BLaER1 treated with 17β-estradiol and CSF1 and Interleukin-3, amounts not matched to agents 10 nM and 100 nM (cell line): ENCODE results near the gene COLEC11.

Experiments used
- H3K27ac ChIP-seq, 11 experiments: shearing (Covaris generic); formaldehyde crosslinking; 2 replicates each; pipeline ENCODE4 v1.8.1; 2022
- H3K27me3 ChIP-seq, 11 experiments: shearing (Covaris generic); formaldehyde crosslinking; 2 replicates each; pipeline ENCODE4 v1.8.1; 2022
- H3K36me3 ChIP-seq, 11 experiments: shearing (Covaris generic); formaldehyde crosslinking; 2 replicates each; pipeline ENCODE4 v1.8.1; 2022
- H3K4me1 ChIP-seq, 10 experiments: shearing (Covaris generic); formaldehyde crosslinking; 2 replicates each; pipeline ENCODE4 v1.8.1; 2022
- H3K4me2 ChIP-seq, 11 experiments: shearing (Covaris generic); formaldehyde crosslinking; 2 replicates each; pipeline ENCODE4 v1.8.1; 2022
- H3K4me3 ChIP-seq, 10 experiments: shearing (Covaris generic); formaldehyde crosslinking; 2 replicates each; pipeline ENCODE4 v1.8.1; 2022
- H3K9ac ChIP-seq, 11 experiments: shearing (Covaris generic); formaldehyde crosslinking; 2 replicates each; pipeline ENCODE4 v1.8.1; 2022
- H3K9me3 ChIP-seq, 11 experiments: shearing (Covaris generic); formaldehyde crosslinking; replicated peaks in 1 of 11; 2 replicates each; pipeline ENCODE4 v1.8.1; 2022
- H4K20me1 ChIP-seq, 11 experiments: shearing (Covaris generic); formaldehyde crosslinking; 2 replicates each; pipeline ENCODE4 v1.8.1; 2022
- Cebpa-rat ChIP-seq, 11 experiments: shearing (Covaris generic); IDR thresholded peaks; 2 replicates each; pipeline ENCODE4 v1.8.1; 2022

COLEC11 gene

GRCh38 chr2:3588084-3588483 lies 6.8 kb upstream of the COLEC11 start:
- Histone ChIP-seq H3K4me1 (no peaks in the 10 kb centered on the region), H3K4me2 (no peak overlapping the region), H3K9me3 (peaks cover 0 to 7% (median 0%) of the 10 kb centered on the region in 11 experiments; a peak in 1 of 22 replicates), H3K4me3 (no peak overlapping the region), H4K20me1 (peaks cover 7 to 61% (median 36%) of the 10 kb centered on the region in 11 experiments; a peak in 21 of 22 replicates), H3K9ac (no peak overlapping the region), H3K36me3 (peaks cover 33 to 68% (median 50%) of the 10 kb centered on the region in 11 experiments), H3K27ac (no peak overlapping the region), H3K27me3 (no peaks in the 10 kb centered on the region)
- no peak for TF ChIP-seq Cebpa-rat (IDR thresholded peaks at IDR 0.05)

- H3K9me3 ChIP-seq, result peaks cover 0 to 7% (median 0%) of the 10 kb centered on the region in 11 experiments; a peak in 1 of 22 replicates
- H3K4me2 ChIP-seq, result no peak overlapping the region
- no peak overlapping the region for H3K4me3 ChIP-seq
- no peaks in the 10 kb centered on the region for H3K4me1 ChIP-seq
- no peaks in the 10 kb centered on the region for H3K27me3 ChIP-seq
- H3K27ac ChIP-seq, result no peak overlapping the region
- H3K36me3 ChIP-seq, result peaks cover 23 to 66% (median 46%) of the 10 kb centered on the region in 11 experiments
- H3K9ac ChIP-seq, result no peak overlapping the region
- peaks cover 0 to 51% (median 26%) of the 10 kb centered on the region in 11 experiments; a peak in 17 of 22 replicates for H4K20me1 ChIP-seq
- no peak for TF ChIP-seq Cebpa-rat (IDR thresholded peaks at IDR 0.05)
Observed at GRCh38 chr2:3589086-3589485, 5.8 kb upstream of the COLEC11 start.

GRCh38 chr2:3595404-3595803 lies 492 bp downstream of the COLEC11 start:
- peaks cover 0 to 3% (median 0%) of the 10 kb centered on the region in 11 experiments; a peak in 1 of 22 replicates for H4K20me1 ChIP-seq
- TF ChIP-seq Cebpa-rat (IDR thresholded peaks at IDR 0.05), result no peak
- peaks cover 5 to 42% (median 22%) of the 10 kb centered on the region in 10 experiments; a peak in 18 of 20 replicates for H3K4me1 ChIP-seq
- no peak overlapping the region for H3K9ac ChIP-seq
- no peak overlapping the region for H3K4me3 ChIP-seq
- peaks cover 0 to 13% (median 0%) of the 10 kb centered on the region in 11 experiments; a peak in 1 of 22 replicates for H3K9me3 ChIP-seq
- H3K4me2 ChIP-seq, result no peak overlapping the region
- H3K27me3 ChIP-seq, result no peaks in the 10 kb centered on the region
- no peak overlapping the region for H3K27ac ChIP-seq
- H3K36me3 ChIP-seq, result peaks cover 0 to 24% (median 13%) of the 10 kb centered on the region in 11 experiments; a peak in 11 of 22 replicates

DNA sequence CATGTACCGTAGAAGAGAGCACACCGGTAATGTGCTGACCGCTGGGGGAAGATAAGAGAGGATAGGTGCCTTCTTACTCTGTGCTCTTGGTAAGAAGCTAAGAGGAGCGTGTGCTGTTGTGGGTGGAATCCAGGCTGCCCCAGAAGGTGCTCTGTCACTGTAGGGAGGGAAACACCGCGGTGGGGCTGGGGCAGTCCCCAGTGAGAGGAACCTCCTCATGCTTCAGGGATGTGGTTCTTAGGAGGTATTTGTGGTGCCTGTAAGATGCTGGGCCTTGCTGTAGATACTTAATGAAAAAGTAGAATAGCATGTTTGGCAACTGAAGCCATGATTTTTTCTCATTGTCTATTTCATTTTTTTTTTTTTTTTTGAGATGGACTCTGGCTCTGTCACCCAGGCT lies 1.1 kb downstream of the COLEC11 start:
- Histone ChIP-seq H3K9ac (no peak overlapping the region), H3K27ac (no peak overlapping the region), H4K20me1 (peaks cover 0 to 3% (median 0%) of the 10 kb centered on the region in 11 experiments; a peak in 1 of 22 replicates), H3K4me2 (peak overlapping the region in 2 of 11 experiments; percentile 11 to 18; a peak in 1 of 22 replicates), H3K27me3 (no peaks in the 10 kb centered on the region), H3K36me3 (peaks cover 0 to 24% (median 13%) of the 10 kb centered on the region in 11 experiments; a peak in 11 of 22 replicates), H3K4me1 (peaks cover 8 to 42% (median 22%) of the 10 kb centered on the region in 10 experiments; a peak in 18 of 20 replicates), H3K9me3 (peaks cover 0 to 13% (median 0%) of the 10 kb centered on the region in 11 experiments; a peak in 1 of 22 replicates), H3K4me3 (no peak overlapping the region)
- no peak for TF ChIP-seq Cebpa-rat (IDR thresholded peaks at IDR 0.05)

DNA sequence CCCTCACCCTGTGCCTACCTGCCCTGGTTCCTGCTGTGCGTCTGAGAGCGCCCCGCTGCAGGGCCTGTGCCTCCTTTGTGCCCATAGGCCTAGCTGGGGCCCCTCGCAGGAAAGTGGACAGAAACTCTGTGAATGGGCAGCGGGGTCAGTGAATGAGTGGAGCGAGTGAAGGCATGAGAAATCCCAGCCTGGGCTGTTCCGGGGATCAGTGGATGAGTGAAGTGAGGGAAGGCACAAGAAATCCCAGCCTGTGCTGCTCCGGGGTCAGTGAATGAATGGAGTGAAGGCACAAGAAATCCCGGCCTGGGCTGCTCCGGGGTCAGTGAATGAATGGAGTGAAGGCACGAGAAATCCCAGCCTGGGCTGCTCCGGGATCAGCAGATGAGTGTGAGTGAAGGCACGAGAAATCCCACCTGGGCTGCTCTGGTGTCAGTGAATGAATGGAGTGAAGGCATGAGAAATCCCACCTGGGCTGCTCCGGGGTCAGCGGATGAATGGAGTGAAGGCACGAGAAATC lies 2.0 kb downstream of the COLEC11 start:
- H3K4me1 ChIP-seq, result peaks cover 8 to 42% (median 22%) of the 10 kb centered on the region in 10 experiments; a peak in 18 of 20 replicates
- H3K27me3 ChIP-seq, result no peaks in the 10 kb centered on the region
- H3K27ac ChIP-seq, result no peak overlapping the region
- H3K9me3 ChIP-seq, result peaks cover 0 to 13% (median 0%) of the 10 kb centered on the region in 11 experiments; a peak in 1 of 22 replicates
- TF ChIP-seq Cebpa-rat (IDR thresholded peaks at IDR 0.05), result no peak
- peaks cover 0 to 24% (median 13%) of the 10 kb centered on the region in 11 experiments; a peak in 11 of 22 replicates for H3K36me3 ChIP-seq
- no peak overlapping the region for H3K4me2 ChIP-seq
- H3K4me3 ChIP-seq, result no peak overlapping the region
- H3K9ac ChIP-seq, result no peak overlapping the region
- H4K20me1 ChIP-seq, result peaks cover 0 to 3% (median 0%) of the 10 kb centered on the region in 11 experiments; a peak in 1 of 22 replicates

GRCh38 chr2:3597567-3597966 lies 2.7 kb downstream of the COLEC11 start:
- H4K20me1 ChIP-seq, result peaks cover 0 to 3% (median 0%) of the 10 kb centered on the region in 11 experiments; a peak in 1 of 22 replicates
- H3K4me2 ChIP-seq, result no peak overlapping the region
- H3K9me3 ChIP-seq, result peaks cover 0 to 11% (median 0%) of the 10 kb centered on the region in 11 experiments; a peak in 1 of 22 replicates
- no peak overlapping the region for H3K9ac ChIP-seq
- H3K4me1 ChIP-seq, result peaks cover 8 to 42% (median 22%) of the 10 kb centered on the region in 10 experiments; a peak in 18 of 20 replicates
- no peaks in the 10 kb centered on the region for H3K27me3 ChIP-seq
- H3K4me3 ChIP-seq, result no peak overlapping the region
- no peak overlapping the region for H3K27ac ChIP-seq
- no peak for TF ChIP-seq Cebpa-rat (IDR thresholded peaks at IDR 0.05)
- peaks cover 0 to 21% (median 10%) of the 10 kb centered on the region in 11 experiments; a peak in 11 of 22 replicates for H3K36me3 ChIP-seq

GRCh38 chr2:3598197-3598910 lies 3.4 kb downstream of the COLEC11 start:
- no peak overlapping the region for H3K27ac ChIP-seq
- 0 out of 22 replicates have a peak, but pooled peaks cover 0 to 7% (median 0%) of the 10 kb centered on the region in 11 experiments for H3K9me3 ChIP-seq
- peaks cover 0 to 15% (median 3%) of the 10 kb centered on the region in 11 experiments; a peak in 9 of 22 replicates for H3K36me3 ChIP-seq
- H3K27me3 ChIP-seq, result no peaks in the 10 kb centered on the region
- no peak overlapping the region for H3K9ac ChIP-seq
- no peak for TF ChIP-seq Cebpa-rat (IDR thresholded peaks at IDR 0.05)
- peaks cover 8 to 42% (median 22%) of the 10 kb centered on the region in 10 experiments; a peak in 18 of 20 replicates for H3K4me1 ChIP-seq
- no peak overlapping the region for H3K4me3 ChIP-seq
- H4K20me1 ChIP-seq, result peaks cover 0 to 3% (median 0%) of the 10 kb centered on the region in 11 experiments; a peak in 1 of 22 replicates
- H3K4me2 ChIP-seq, result peak overlapping the region in 7 of 11 experiments; percentile 26 to 75 (median 69); a peak in 13 of 22 replicates

DNA sequence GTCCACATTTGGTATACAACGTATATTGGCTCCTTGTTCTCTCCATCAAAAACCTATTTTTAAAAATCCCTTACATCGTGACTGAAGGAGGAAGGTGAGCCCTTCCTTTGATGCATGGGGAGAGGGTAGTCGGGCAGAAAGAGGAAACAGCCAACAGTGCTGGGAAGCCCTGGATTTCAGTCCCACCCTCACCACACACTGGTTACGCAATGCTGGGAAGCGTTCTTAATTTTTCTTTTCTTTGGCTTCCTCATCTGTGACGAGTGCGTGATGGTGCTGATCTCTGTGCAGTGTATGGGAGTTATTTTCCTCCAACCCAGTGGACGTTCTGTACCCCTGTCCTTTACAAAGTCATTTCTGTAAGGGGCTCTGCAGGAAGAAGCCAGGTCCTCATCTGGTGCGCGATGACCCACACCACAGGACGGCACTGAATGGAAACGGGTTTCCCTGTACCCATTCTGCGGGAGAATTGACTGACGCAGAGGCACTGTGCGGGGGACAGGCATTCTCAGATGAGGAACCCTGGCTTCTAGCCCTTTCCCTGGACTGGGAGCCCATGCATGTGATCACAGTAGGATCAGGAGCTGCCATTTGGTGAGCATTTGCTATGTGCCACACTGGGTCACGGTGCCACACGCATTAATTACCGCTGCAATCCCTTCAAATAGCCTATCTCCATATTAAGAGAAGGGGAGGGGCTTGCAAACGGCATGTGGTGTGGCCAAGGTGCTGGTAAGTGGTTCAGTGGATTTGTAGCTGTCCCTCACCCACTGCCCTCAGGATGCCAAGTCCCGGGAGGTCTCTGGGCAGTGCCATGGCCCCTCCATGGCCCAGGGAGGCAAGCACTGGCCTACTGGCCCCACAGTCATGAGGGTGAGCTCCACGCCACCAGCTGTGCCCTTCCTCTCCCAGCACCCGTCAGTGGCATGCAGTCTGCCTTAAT lies 4.3 kb downstream of the COLEC11 start:
- Histone ChIP-seq H3K27me3 (no peaks in the 10 kb centered on the region), H3K9ac (no peak overlapping the region), H3K36me3 (peaks cover 0 to 12% (median 0%) of the 10 kb centered on the region in 11 experiments; a peak in 4 of 22 replicates), H3K9me3 (0 out of 22 replicates have a peak, but pooled peaks cover 0 to 7% (median 0%) of the 10 kb centered on the region in 11 experiments), H3K4me2 (peak overlapping the region in 9 of 11 experiments; percentile 22 to 75 (median 64); a peak in 15 of 22 replicates), H3K4me3 (no peak overlapping the region; a peak in 1 of 20 replicates), H4K20me1 (peaks cover 0 to 3% (median 0%) of the 10 kb centered on the region in 11 experiments; a peak in 2 of 22 replicates), H3K27ac (0 out of 22 replicates have a peak overlapping the region, but pooled peaks of 1 of the 11 experiments have one; percentile 12), H3K4me1 (peaks cover 8 to 42% (median 22%) of the 10 kb centered on the region in 10 experiments; a peak in 18 of 20 replicates)
- TF ChIP-seq Cebpa-rat (IDR thresholded peaks at IDR 0.05), result peak in 10 of 11 experiments; percentile 36 to 75 (median 68); a peak in 16 of 22 replicates
